ENCODE results near the gene HMGCR. TPM values are rescaled to one million over a fixed set of nuclear protein-coding genes. Genes with fewer than 3 reads are reported as not detected.

HMGCR gene
- polyA plus RNA-seq, 3 donors: 19.8 to 33.3 (median 31.9) TPM

DNA sequence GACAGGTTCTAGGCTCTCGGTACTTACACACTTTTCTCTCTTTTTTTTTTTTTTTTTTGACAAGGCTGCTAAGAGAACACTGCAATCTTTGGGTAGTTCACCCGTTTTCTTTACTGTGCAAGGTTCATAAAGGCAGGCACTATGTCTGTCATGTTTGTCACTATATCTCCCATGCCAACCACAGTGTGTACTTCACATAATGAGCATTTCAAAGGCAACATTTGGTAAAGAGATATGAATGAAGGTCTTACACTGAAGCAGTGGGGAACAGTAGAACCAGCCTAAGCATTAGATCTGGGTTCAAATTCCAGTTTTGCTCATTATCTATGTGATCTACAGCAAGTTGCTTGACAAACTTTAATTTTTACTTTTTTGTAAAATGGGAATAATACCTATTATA, 1.5 kb upstream of the HMGCR start:
- Mint-ChIP-seq H3K4me3 (no peak overlapping the region), H3K4me1 (peaks cover 25% of the 10 kb centered on the region), H3K27me3 (ENCODE audit: low read depth in 3 of 3) (peaks cover 0 to under 1% (median 0%) of the 10 kb centered on the region in 3 donors), H3K36me3 (peaks cover 2 to 6% of the 10 kb centered on the region in 2 donors), H3K9me3 (peaks cover 0 to 4% (median 0%) of the 10 kb centered on the region in 7 donors), H3K27ac (no peak overlapping the region)
- H3K36me3 ChIP-seq (replicated peaks in 1 of 2; ENCODE audit: control insufficient read depth in 1 of 2, insufficient read depth in 2 of 2, low read length in 2 of 2): no peaks in the 10 kb centered on the region
- H3K79me2 ChIP-seq (ENCODE audit: insufficient read depth, low read length): peaks cover 33% of the 10 kb centered on the region
- no peak for DNase-seq
- no peaks in the 10 kb centered on the region for H3K27me3 ChIP-seq (ENCODE audit: control insufficient read depth in 2 of 2, insufficient read depth in 2 of 2, low read length in 2 of 2)
- no peak overlapping the region for H3K4me3 ChIP-seq (replicated peaks in 1 of 3; ENCODE audit: low read depth in 2 of 3, low read length in 3 of 3)
- peaks cover 23% of the 10 kb centered on the region for H4K20me1 ChIP-seq (ENCODE audit: insufficient read depth, low read length)
- H3K9ac ChIP-seq (ENCODE audit: insufficient read depth, low read length, poor library complexity, severe bottlenecking): no peak overlapping the region
- no peaks in the 10 kb centered on the region for H3K9me3 ChIP-seq (replicated peaks in 1 of 2; ENCODE audit: control insufficient read depth in 1 of 2, insufficient read depth in 1 of 2, low read length in 2 of 2)
- 100% methylated on average over 1 of the region's 2 CpGs for WGBS (ENCODE audit: insufficient coverage)
- no peak overlapping the region for H3K27ac ChIP-seq (ENCODE audit: low read depth in 1 of 2, low read length in 2 of 2)
- H3K4me2 ChIP-seq (replicated peaks; ENCODE audit: extremely low read depth, low read length, poor library complexity, severe bottlenecking): no peak overlapping the region
- H2AFZ ChIP-seq (ENCODE audit: insufficient read depth, low read depth, low read length, poor library complexity, severe bottlenecking): no peak overlapping the region
- peaks cover 23 to 33% of the 10 kb centered on the region in 2 donors for H3K4me1 ChIP-seq (ENCODE audit: control insufficient read depth in 1 of 2, insufficient read depth in 2 of 2, low read length in 2 of 2)
- TF ChIP-seq, protein P1, sequence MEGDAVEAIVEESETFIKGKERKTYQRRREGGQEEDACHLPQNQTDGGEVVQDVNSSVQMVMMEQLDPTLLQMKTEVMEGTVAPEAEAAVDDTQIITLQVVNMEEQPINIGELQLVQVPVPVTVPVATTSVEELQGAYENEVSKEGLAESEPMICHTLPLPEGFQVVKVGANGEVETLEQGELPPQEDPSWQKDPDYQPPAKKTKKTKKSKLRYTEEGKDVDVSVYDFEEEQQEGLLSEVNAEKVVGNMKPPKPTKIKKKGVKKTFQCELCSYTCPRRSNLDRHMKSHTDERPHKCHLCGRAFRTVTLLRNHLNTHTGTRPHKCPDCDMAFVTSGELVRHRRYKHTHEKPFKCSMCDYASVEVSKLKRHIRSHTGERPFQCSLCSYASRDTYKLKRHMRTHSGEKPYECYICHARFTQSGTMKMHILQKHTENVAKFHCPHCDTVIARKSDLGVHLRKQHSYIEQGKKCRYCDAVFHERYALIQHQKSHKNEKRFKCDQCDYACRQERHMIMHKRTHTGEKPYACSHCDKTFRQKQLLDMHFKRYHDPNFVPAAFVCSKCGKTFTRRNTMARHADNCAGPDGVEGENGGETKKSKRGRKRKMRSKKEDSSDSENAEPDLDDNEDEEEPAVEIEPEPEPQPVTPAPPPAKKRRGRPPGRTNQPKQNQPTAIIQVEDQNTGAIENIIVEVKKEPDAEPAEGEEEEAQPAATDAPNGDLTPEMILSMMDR (IDR thresholded peaks at IDR 0.05): no peak
- intact Hi-C loops (cut with micrococcal nuclease): loop anchor here in 1 of 2 donors (5.0 kb wide), 1 partner anchor 98 kb away; the partner anchor contains the start of gene ANKRD31

DNA sequence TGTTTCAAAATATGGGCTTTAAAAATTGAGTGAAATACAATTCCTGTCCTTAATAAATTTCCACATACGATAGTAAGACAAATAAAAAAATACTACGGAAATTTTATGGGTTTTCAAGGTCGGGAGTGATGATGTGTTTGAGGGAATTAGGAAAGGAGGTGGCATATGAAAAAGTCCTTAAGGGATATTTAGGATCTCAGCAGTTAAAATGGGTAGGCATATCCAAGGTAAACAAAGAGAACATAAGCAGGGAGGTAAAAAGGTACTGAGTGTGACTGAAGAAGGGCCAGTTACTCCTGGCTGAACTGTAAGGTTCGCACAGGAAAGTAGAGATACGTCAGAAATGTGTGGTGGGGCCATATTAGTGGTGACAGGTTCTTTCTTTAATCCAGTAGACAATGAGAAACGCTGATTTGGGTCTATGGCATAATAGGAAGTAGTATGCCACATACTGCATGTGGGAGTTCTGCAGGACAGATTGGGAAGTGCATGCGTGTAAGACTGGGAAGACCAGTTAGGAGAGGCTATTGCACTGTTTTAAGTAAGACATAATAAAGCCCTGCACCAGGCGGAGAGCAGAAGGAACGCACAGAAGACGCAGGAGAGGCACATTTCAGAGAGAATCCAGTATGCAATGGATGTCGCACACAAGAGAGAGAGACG, 937 bp upstream of the HMGCR start:
- no peaks in the 10 kb centered on the region for H3K27me3 Mint-ChIP-seq (ENCODE audit: low read depth in 3 of 3)
- no peaks in the 10 kb centered on the region for H3K36me3 ChIP-seq (replicated peaks in 1 of 2; ENCODE audit: control insufficient read depth in 1 of 2, insufficient read depth in 2 of 2, low read length in 2 of 2)
- H4K20me1 ChIP-seq (ENCODE audit: insufficient read depth, low read length): peaks cover 29% of the 10 kb centered on the region
- peaks cover 23 to 33% of the 10 kb centered on the region in 2 donors for H3K4me1 ChIP-seq (ENCODE audit: control insufficient read depth in 1 of 2, insufficient read depth in 2 of 2, low read length in 2 of 2)
- TF ChIP-seq, protein P1 (IDR thresholded peaks at IDR 0.05): peak; percentile 36
- 4% methylated on average over 10 of the region's 12 CpGs for WGBS (ENCODE audit: insufficient coverage)
- intact Hi-C loops (cut with micrococcal nuclease): loop anchor here (2.0 to 5.0 kb wide), 3 partner anchors 15 to 99 kb away; partner anchors contain the start of gene ANKRD31 (in 2 of the 2)
- peak overlapping the region; percentile 80 for H3K9ac ChIP-seq (ENCODE audit: insufficient read depth, low read length, poor library complexity, severe bottlenecking)
- no peaks in the 10 kb centered on the region for H3K27me3 ChIP-seq (ENCODE audit: control insufficient read depth in 2 of 2, insufficient read depth in 2 of 2, low read length in 2 of 2)
- H3K4me1 Mint-ChIP-seq: peaks cover 28% of the 10 kb centered on the region
- peak overlapping the region; percentile 74 for H2AFZ ChIP-seq (ENCODE audit: insufficient read depth, low read depth, low read length, poor library complexity, severe bottlenecking)
- peaks cover 39% of the 10 kb centered on the region for H3K79me2 ChIP-seq (ENCODE audit: insufficient read depth, low read length)
- peak overlapping the region; percentile 86 for H3K4me2 ChIP-seq (replicated peaks; ENCODE audit: extremely low read depth, low read length, poor library complexity, severe bottlenecking)
- H3K36me3 Mint-ChIP-seq: peaks cover 6 to 8% of the 10 kb centered on the region in 2 donors
- H3K4me3 ChIP-seq (replicated peaks in 1 of 3; ENCODE audit: low read depth in 2 of 3, low read length in 3 of 3): peak overlapping the region; percentile 33 to 82 (median 79)
- DNase-seq: peak; percentile 43 to 76 (median 68)
- H3K9me3 Mint-ChIP-seq: peaks cover 0 to 4% (median 0%) of the 10 kb centered on the region in 7 donors
- H3K4me3 Mint-ChIP-seq: no peak overlapping the region
- H3K27ac ChIP-seq (ENCODE audit: low read depth in 1 of 2, low read length in 2 of 2): peak overlapping the region; percentile 92 to 95
- H3K9me3 ChIP-seq (replicated peaks in 1 of 2; ENCODE audit: control insufficient read depth in 1 of 2, insufficient read depth in 1 of 2, low read length in 2 of 2): no peaks in the 10 kb centered on the region
- H3K27ac Mint-ChIP-seq: no peak overlapping the region

Data from CD14-positive monocyte (primary cell).